ENCODE measurements around the gene LRRC43.

LRRC43 gene

DNA sequence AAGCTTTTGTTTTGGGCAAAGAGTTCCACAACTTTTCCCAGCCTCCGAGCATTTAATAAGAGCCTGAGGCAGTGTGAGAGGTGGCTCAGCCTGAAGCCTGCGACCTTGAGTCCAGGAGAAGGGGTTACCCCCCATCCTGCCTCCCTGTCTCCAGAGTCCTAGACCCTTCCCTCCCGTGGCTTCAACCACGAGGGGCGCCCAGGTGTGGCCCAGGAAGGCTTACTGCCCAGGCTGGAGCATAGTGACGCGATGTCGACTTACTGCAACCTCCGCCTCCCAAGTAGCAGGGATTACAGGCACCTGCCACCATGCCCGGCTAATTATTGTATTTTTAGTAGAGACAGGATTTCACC, 641 bp downstream of the LRRC43 start:
- no peak overlapping the region for H3K14ac ChIP-seq (ENCODE audit: low read length)
- H3K4me3 ChIP-seq (ENCODE audit: low read length in 2 of 2), result peak overlapping the region in 1 of 2 donors; percentile 45
- no peak overlapping the region for H3K23ac ChIP-seq (ENCODE audit: low read depth, low read length, poor library complexity)
- no peaks in the 10 kb centered on the region for H3K36me3 ChIP-seq (replicated peaks in 1 of 2; ENCODE audit: control insufficient read depth in 2 of 2, insufficient read depth in 2 of 2, low read length in 2 of 2)
- no peak overlapping the region for H4K91ac ChIP-seq (ENCODE audit: low read depth, low read length, poor library complexity)
- no peak overlapping the region for H3K27ac ChIP-seq (replicated peaks; ENCODE audit: low read length)
- H4K8ac ChIP-seq (ENCODE audit: low read depth, low read length), result no peak overlapping the region
- DNase-seq (ENCODE audit: low spot score), result no peak
- H3K9ac ChIP-seq (ENCODE audit: low read depth, low read length, poor library complexity), result no peak overlapping the region
- H3K4me2 ChIP-seq (ENCODE audit: insufficient read depth, low read length, poor library complexity, severe bottlenecking), result peak overlapping the region; percentile 69
- H2BK120ac ChIP-seq (ENCODE audit: low read depth, low read length), result no peak overlapping the region
- H3K18ac ChIP-seq (ENCODE audit: low read length), result no peak overlapping the region
- H3K4ac ChIP-seq (ENCODE audit: low read length), result no peak overlapping the region
- no peak overlapping the region for H2AK5ac ChIP-seq (ENCODE audit: low read depth, low read length)
- peaks cover 0 to 31% (median 10%) of the 10 kb centered on the region in 3 experiments for H3K27me3 ChIP-seq (ENCODE audit: control insufficient read depth in 3 of 3, insufficient read depth in 3 of 3, low read depth in 1 of 3, low read length in 3 of 3)
- H3K79me1 ChIP-seq (ENCODE audit: low read depth, low read length), result no peaks in the 10 kb centered on the region
- no peak overlapping the region for H2BK5ac ChIP-seq (ENCODE audit: low read length)
- H2AFZ ChIP-seq (ENCODE audit: low read length), result peak overlapping the region; percentile 96
- no peak overlapping the region for H2BK12ac ChIP-seq (ENCODE audit: low read length)
- no peak overlapping the region for H2BK15ac ChIP-seq (ENCODE audit: low read length)
- no peaks in the 10 kb centered on the region for H3K9me3 ChIP-seq (replicated peaks in 1 of 2; ENCODE audit: control insufficient read depth in 2 of 2, insufficient read depth in 1 of 2, low read depth in 1 of 2, low read length in 2 of 2)
- H3K4me1 ChIP-seq (ENCODE audit: control insufficient read depth in 2 of 2, insufficient read depth in 1 of 2, low read depth in 1 of 2, low read length in 2 of 2), result peaks cover 0 to 2% of the 10 kb centered on the region in 2 donors
- no CpG with 5 or more reads among the region's 10 CpGs for WGBS, 2 donors (ENCODE audit: extremely low coverage in 2 of 2, insufficient read length in 2 of 2, insufficient replicate concordance in 1 of 2)

DNA sequence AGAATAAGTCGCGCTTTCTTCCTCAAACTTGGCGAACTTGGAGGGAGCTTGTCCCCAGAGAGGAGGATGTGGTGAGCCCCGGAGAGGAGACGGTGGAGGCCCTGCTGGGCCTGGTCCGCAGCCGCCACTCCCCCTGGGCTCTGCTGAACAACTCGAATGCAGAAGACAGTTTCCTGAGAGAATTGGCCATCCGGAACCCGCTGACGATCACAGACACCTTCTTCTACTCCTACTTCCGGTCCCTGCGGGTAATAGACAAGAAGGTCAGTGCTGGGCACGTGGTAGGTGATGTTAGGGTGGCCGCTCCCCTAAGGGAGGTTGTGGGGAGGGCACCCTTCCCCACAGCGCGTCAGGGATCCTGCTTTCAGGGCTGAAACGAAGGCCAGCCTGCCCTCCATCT, 1.6 kb downstream of the LRRC43 start:
- Histone ChIP-seq H3K27me3 (ENCODE audit: control insufficient read depth in 3 of 3, insufficient read depth in 3 of 3, low read depth in 1 of 3, low read length in 3 of 3) (peaks cover 0 to 31% (median 10%) of the 10 kb centered on the region in 3 experiments), H3K4me2 (ENCODE audit: insufficient read depth, low read length, poor library complexity, severe bottlenecking) (no peak overlapping the region), H3K4ac (ENCODE audit: low read length) (no peak overlapping the region), H3K9ac (ENCODE audit: low read depth, low read length, poor library complexity) (no peak overlapping the region), H4K91ac (ENCODE audit: low read depth, low read length, poor library complexity) (no peak overlapping the region), H3K23ac (ENCODE audit: low read depth, low read length, poor library complexity) (no peak overlapping the region), H2BK15ac (ENCODE audit: low read length) (no peak overlapping the region), H3K4me1 (ENCODE audit: control insufficient read depth in 2 of 2, insufficient read depth in 1 of 2, low read depth in 1 of 2, low read length in 2 of 2) (peaks cover 2 to 7% of the 10 kb centered on the region in 2 donors), H3K36me3 (replicated peaks in 1 of 2; ENCODE audit: control insufficient read depth in 2 of 2, insufficient read depth in 2 of 2, low read length in 2 of 2) (no peaks in the 10 kb centered on the region), H2AK5ac (ENCODE audit: low read depth, low read length) (no peak overlapping the region), H2BK120ac (ENCODE audit: low read depth, low read length) (no peak overlapping the region), H2BK12ac (ENCODE audit: low read length) (no peak overlapping the region), H3K27ac (replicated peaks; ENCODE audit: low read length) (no peak overlapping the region), H3K79me1 (ENCODE audit: low read depth, low read length) (no peaks in the 10 kb centered on the region), H2BK5ac (ENCODE audit: low read length) (no peak overlapping the region), H3K18ac (ENCODE audit: low read length) (no peak overlapping the region), H3K4me3 (ENCODE audit: low read length in 2 of 2) (no peak overlapping the region), H4K8ac (ENCODE audit: low read depth, low read length) (no peak overlapping the region), H3K14ac (ENCODE audit: low read length) (no peak overlapping the region), H3K9me3 (replicated peaks in 1 of 2; ENCODE audit: control insufficient read depth in 2 of 2, insufficient read depth in 1 of 2, low read depth in 1 of 2, low read length in 2 of 2) (no peaks in the 10 kb centered on the region), H2AFZ (ENCODE audit: low read length) (no peak overlapping the region)
- WGBS, 2 donors (ENCODE audit: extremely low coverage in 2 of 2, insufficient read length in 2 of 2, insufficient replicate concordance in 1 of 2), result no CpG with 5 or more reads among the region's 18 CpGs
- no peak for DNase-seq (ENCODE audit: low spot score)

DNA sequence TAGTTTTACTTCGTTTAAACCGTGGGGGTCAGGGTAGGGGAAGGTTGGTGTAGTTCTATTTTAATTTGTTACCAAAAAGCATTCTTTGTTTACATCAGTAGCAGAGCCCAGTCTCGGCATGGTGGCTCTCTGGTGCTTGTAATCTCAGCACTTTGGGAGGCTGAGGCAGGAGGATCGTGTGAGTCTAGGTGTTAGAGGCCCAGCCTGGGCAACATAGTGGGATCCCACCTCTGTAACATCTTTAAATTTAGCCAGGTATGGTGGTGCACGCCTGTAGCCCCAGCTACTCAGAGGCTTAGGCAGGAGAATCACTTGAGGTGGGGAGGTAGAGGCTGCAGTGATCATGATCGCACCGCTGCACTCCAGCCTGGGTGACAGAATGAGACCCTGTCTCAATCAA, 2.2 kb downstream of the LRRC43 start:
- peaks cover 2 to 7% of the 10 kb centered on the region in 2 donors for H3K4me1 ChIP-seq (ENCODE audit: control insufficient read depth in 2 of 2, insufficient read depth in 1 of 2, low read depth in 1 of 2, low read length in 2 of 2)
- no peaks in the 10 kb centered on the region for H3K9me3 ChIP-seq (replicated peaks in 1 of 2; ENCODE audit: control insufficient read depth in 2 of 2, insufficient read depth in 1 of 2, low read depth in 1 of 2, low read length in 2 of 2)
- no peak overlapping the region for H3K9ac ChIP-seq (ENCODE audit: low read depth, low read length, poor library complexity)
- H3K36me3 ChIP-seq (replicated peaks in 1 of 2; ENCODE audit: control insufficient read depth in 2 of 2, insufficient read depth in 2 of 2, low read length in 2 of 2), result no peaks in the 10 kb centered on the region
- no peak overlapping the region for H3K27ac ChIP-seq (replicated peaks; ENCODE audit: low read length)
- H2BK120ac ChIP-seq (ENCODE audit: low read depth, low read length), result no peak overlapping the region
- no peak overlapping the region for H2AFZ ChIP-seq (ENCODE audit: low read length)
- no peak overlapping the region for H3K23ac ChIP-seq (ENCODE audit: low read depth, low read length, poor library complexity)
- H2BK15ac ChIP-seq (ENCODE audit: low read length), result no peak overlapping the region
- H4K8ac ChIP-seq (ENCODE audit: low read depth, low read length), result no peak overlapping the region
- WGBS, 2 donors (ENCODE audit: extremely low coverage in 2 of 2, insufficient read length in 2 of 2, insufficient replicate concordance in 1 of 2), result no CpG with 5 or more reads among the region's 7 CpGs
- no peak overlapping the region for H2BK5ac ChIP-seq (ENCODE audit: low read length)
- H2AK5ac ChIP-seq (ENCODE audit: low read depth, low read length), result no peak overlapping the region
- no peak overlapping the region for H3K18ac ChIP-seq (ENCODE audit: low read length)
- no peaks in the 10 kb centered on the region for H3K79me1 ChIP-seq (ENCODE audit: low read depth, low read length)
- DNase-seq (ENCODE audit: low spot score), result no peak
- H3K4ac ChIP-seq (ENCODE audit: low read length), result no peak overlapping the region
- H3K27me3 ChIP-seq (ENCODE audit: control insufficient read depth in 3 of 3, insufficient read depth in 3 of 3, low read depth in 1 of 3, low read length in 3 of 3), result peaks cover 0 to 31% (median 10%) of the 10 kb centered on the region in 3 experiments
- no peak overlapping the region for H3K14ac ChIP-seq (ENCODE audit: low read length)
- H3K4me3 ChIP-seq (ENCODE audit: low read length in 2 of 2), result no peak overlapping the region
- no peak overlapping the region for H2BK12ac ChIP-seq (ENCODE audit: low read length)
- H3K4me2 ChIP-seq (ENCODE audit: insufficient read depth, low read length, poor library complexity, severe bottlenecking), result no peak overlapping the region
- no peak overlapping the region for H4K91ac ChIP-seq (ENCODE audit: low read depth, low read length, poor library complexity)

DNA sequence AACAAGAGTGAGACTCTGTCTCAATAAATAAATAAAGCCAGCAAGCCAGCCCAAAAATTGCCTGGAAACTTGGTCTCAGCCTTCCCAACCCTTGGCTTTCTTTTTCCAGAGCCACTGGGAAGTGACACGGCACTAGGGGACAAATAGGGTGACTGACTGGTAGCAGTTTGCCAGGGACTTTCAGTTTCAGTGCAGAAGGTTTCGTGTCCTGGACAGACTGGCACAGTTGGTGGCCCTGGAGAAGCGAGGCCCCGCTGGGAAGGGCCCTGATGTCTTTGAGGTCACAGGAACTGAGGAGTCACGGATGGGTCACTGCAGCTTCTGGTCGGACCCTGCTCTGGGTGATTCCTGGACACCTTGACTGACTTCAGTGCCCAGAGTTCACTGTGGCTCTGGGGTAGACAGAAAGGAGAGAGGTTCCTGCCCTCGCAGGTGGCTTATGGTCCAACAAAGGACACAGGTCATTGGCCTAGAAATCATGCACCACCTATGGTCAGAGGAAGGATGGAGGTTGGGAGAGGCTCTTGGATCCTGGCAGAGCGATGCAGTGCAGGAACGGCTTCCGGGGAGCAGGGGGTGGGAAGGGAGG, 2.7 kb downstream of the LRRC43 start:
- no peak overlapping the region for H2BK120ac ChIP-seq (ENCODE audit: low read depth, low read length)
- H4K91ac ChIP-seq (ENCODE audit: low read depth, low read length, poor library complexity), result no peak overlapping the region
- H2BK12ac ChIP-seq (ENCODE audit: low read length), result no peak overlapping the region
- H2BK15ac ChIP-seq (ENCODE audit: low read length), result no peak overlapping the region
- no peak overlapping the region for H4K8ac ChIP-seq (ENCODE audit: low read depth, low read length)
- H3K36me3 ChIP-seq (replicated peaks in 1 of 2; ENCODE audit: control insufficient read depth in 2 of 2, insufficient read depth in 2 of 2, low read length in 2 of 2), result no peaks in the 10 kb centered on the region
- no peak overlapping the region for H2BK5ac ChIP-seq (ENCODE audit: low read length)
- H3K9ac ChIP-seq (ENCODE audit: low read depth, low read length, poor library complexity), result no peak overlapping the region
- DNase-seq (ENCODE audit: low spot score), result no peak
- no peak overlapping the region for H3K4ac ChIP-seq (ENCODE audit: low read length)
- H2AFZ ChIP-seq (ENCODE audit: low read length), result no peak overlapping the region
- peaks cover 2 to 7% of the 10 kb centered on the region in 2 donors for H3K4me1 ChIP-seq (ENCODE audit: control insufficient read depth in 2 of 2, insufficient read depth in 1 of 2, low read depth in 1 of 2, low read length in 2 of 2)
- H3K23ac ChIP-seq (ENCODE audit: low read depth, low read length, poor library complexity), result no peak overlapping the region
- no peak overlapping the region for H3K27ac ChIP-seq (replicated peaks; ENCODE audit: low read length)
- WGBS, 2 donors (ENCODE audit: extremely low coverage in 2 of 2, insufficient read length in 2 of 2, insufficient replicate concordance in 1 of 2), result no CpG with 5 or more reads among the region's 10 CpGs
- peaks cover 0 to 31% (median 10%) of the 10 kb centered on the region in 3 experiments for H3K27me3 ChIP-seq (ENCODE audit: control insufficient read depth in 3 of 3, insufficient read depth in 3 of 3, low read depth in 1 of 3, low read length in 3 of 3)
- H2AK5ac ChIP-seq (ENCODE audit: low read depth, low read length), result no peak overlapping the region
- H3K18ac ChIP-seq (ENCODE audit: low read length), result peak overlapping the region; percentile 17
- no peaks in the 10 kb centered on the region for H3K79me1 ChIP-seq (ENCODE audit: low read depth, low read length)
- H3K4me3 ChIP-seq (ENCODE audit: low read length in 2 of 2), result no peak overlapping the region
- H3K9me3 ChIP-seq (replicated peaks in 1 of 2; ENCODE audit: control insufficient read depth in 2 of 2, insufficient read depth in 1 of 2, low read depth in 1 of 2, low read length in 2 of 2), result no peaks in the 10 kb centered on the region
- no peak overlapping the region for H3K14ac ChIP-seq (ENCODE audit: low read length)
- no peak overlapping the region for H3K4me2 ChIP-seq (ENCODE audit: insufficient read depth, low read length, poor library complexity, severe bottlenecking)
